ENCODE measurements around the gene ARHGAP8. TPM values are rescaled to one million over a fixed set of nuclear protein-coding genes. Genes with fewer than 3 reads are reported as not detected.
A peak's percentile ranks its signal among the peaks of the same experiment; 100 is the strongest.

Gene ARHGAP8
- total RNA-seq, result 18.1 TPM
- long read RNA-seq, transcript ARHGAP8-202 (12 exons, 1,584 nt), result major isoform, 6 of 26 reads
- long read RNA-seq, partial matches to known transcripts, result 14 of 26 reads
- long read RNA-seq, other reads (novel, unspliced or antisense), result 3 of 26 reads

- intact Hi-C loops (cut with DNase I), result no loop called here
- ATAC-seq, result peak; percentile 90
- no peaks in the 10 kb centered on the region for H3K9me3 ChIP-seq
- H3K4me1 ChIP-seq, result no peaks in the 10 kb centered on the region
- H3K36me3 ChIP-seq, result no peaks in the 10 kb centered on the region
- peak within 1 kb of the TSS; percentile 58 for H3K27ac ChIP-seq
- no peak for TF ChIP-seq CTCF (IDR thresholded peaks at IDR 0.05)
- DNase-seq, result peak; percentile 87
- H3K4me3 ChIP-seq, result peak within 1 kb of the TSS; percentile 40
- H3K27me3 ChIP-seq, result peaks cover 35% of the 10 kb centered on the region
These were observed at the start of gene ARHGAP8 for GRCh38 chr22:44752285-44753188. TSS of gene ARHGAP8 (plus strand) at chr22:44752575. CDS start at chr22:44786528, 33,953 bp downstream.

- no peak for TF ChIP-seq CTCF (IDR thresholded peaks at IDR 0.05)
These were observed 49.0 kb upstream of the ARHGAP8 start for GRCh38 chr22:44703255-44703870.

GRCh38 chr22:44704159-44705021, 48.0 kb upstream of the ARHGAP8 start:
- Histone ChIP-seq H3K9me3 (no peaks in the 10 kb centered on the region), H3K27ac (no peak overlapping the region), H3K27me3 (no peaks in the 10 kb centered on the region), H3K36me3 (no peaks in the 10 kb centered on the region), H3K4me3 (no peak overlapping the region), H3K4me1 (peaks cover 17% of the 10 kb centered on the region)
- no peak for DNase-seq
- TF ChIP-seq CTCF (IDR thresholded peaks at IDR 0.05), result no peak
- no peak for ATAC-seq
- intact Hi-C loops (cut with DNase I), result no loop called here

More at GRCh38 chr22:44703255-44703870, 49.0 kb upstream of the ARHGAP8 start:
- DNase-seq (no peak), ATAC-seq (no peak)
- Histone ChIP-seq H3K4me1 (peaks cover 21% of the 10 kb centered on the region), H3K9me3 (no peaks in the 10 kb centered on the region), H3K27ac (no peak overlapping the region), H3K36me3 (no peaks in the 10 kb centered on the region), H3K4me3 (peak overlapping the region; percentile 68), H3K27me3 (no peaks in the 10 kb centered on the region)
- intact Hi-C loops (cut with DNase I), result no loop called here

GRCh38 chr22:44705022-44705297, 47.4 kb upstream of the ARHGAP8 start:
- ATAC-seq, result no peak
- intact Hi-C loops (cut with DNase I), result no loop called here
- H3K27ac ChIP-seq, result no peak overlapping the region
- no peaks in the 10 kb centered on the region for H3K9me3 ChIP-seq
- H3K4me3 ChIP-seq, result no peak overlapping the region
- H3K4me1 ChIP-seq, result peaks cover 12% of the 10 kb centered on the region
- no peaks in the 10 kb centered on the region for H3K27me3 ChIP-seq
- H3K36me3 ChIP-seq, result no peaks in the 10 kb centered on the region
- no peak for DNase-seq
- no peak for TF ChIP-seq CTCF (IDR thresholded peaks at IDR 0.05)

- ATAC-seq (no peak), DNase-seq (no peak)
- Histone ChIP-seq H3K4me3 (no peak overlapping the region), H3K27me3 (no peaks in the 10 kb centered on the region), H3K27ac (no peak overlapping the region), H3K4me1 (peaks cover 18% of the 10 kb centered on the region), H3K9me3 (no peaks in the 10 kb centered on the region), H3K36me3 (no peaks in the 10 kb centered on the region)
- no peak for TF ChIP-seq CTCF (IDR thresholded peaks at IDR 0.05)
- intact Hi-C loops (cut with DNase I), result no loop called here
These were observed 45.9 kb upstream of the ARHGAP8 start for GRCh38 chr22:44706488-44706887.

Measured in upper lobe of right lung (tissue), 1 donor.